ENCODE data around the gene PITPNM3.
A peak's percentile ranks its signal among the peaks of the same experiment; 100 is the strongest.
"Not testable (repeated sequence)": the region's sequence is repeated elsewhere in the genome, so short reads cannot be mapped to it uniquely, and the experiment has no call there.

Gene PITPNM3

GRCh38 chr17:6556121-6557039, at the start of gene PITPNM3:
Gene PITPNM3 (minus strand): TSS chr17:6556555. CDS start chr17:6556406, 149 bp downstream.
- DNase-seq = no peak

- DNase-seq = no peak
Observed at GRCh38 chr17:6605142-6605541, 48.8 kb upstream of the PITPNM3 start.

GRCh38 chr17:6603744-6604325, 47.5 kb upstream of the PITPNM3 start:
- DNase-seq = no peak

GRCh38 chr17:6602141-6602540, 45.8 kb upstream of the PITPNM3 start:
- DNase-seq = no peak

- no peak for DNase-seq
Observed at GRCh38 chr17:6599364-6599763, 43.0 kb upstream of the PITPNM3 start.

GRCh38 chr17:6597727-6598126, 41.4 kb upstream of the PITPNM3 start:
- DNase-seq = no peak

- DNase-seq = no peak
Observed at GRCh38 chr17:6596941-6597340, 40.6 kb upstream of the PITPNM3 start.

GRCh38 chr17:6596511-6596910, 40.2 kb upstream of the PITPNM3 start:
- no peak for DNase-seq

GRCh38 chr17:6596081-6596480, 39.7 kb upstream of the PITPNM3 start:
- DNase-seq = no peak

GRCh38 chr17:6593371-6593770, 37.0 kb upstream of the PITPNM3 start:
- not testable (repeated sequence) for DNase-seq

- peak; percentile 37 for DNase-seq
Observed at GRCh38 chr17:6592173-6592572, 35.8 kb upstream of the PITPNM3 start.

GRCh38 chr17:6591599-6592158, 35.3 kb upstream of the PITPNM3 start:
- peak; percentile 87 for DNase-seq

GRCh38 chr17:6589266-6589946, 33.1 kb upstream of the PITPNM3 start:
- peak; percentile 48 for DNase-seq

- DNase-seq = no peak
Observed at GRCh38 chr17:6588165-6588564, 31.8 kb upstream of the PITPNM3 start.

GRCh38 chr17:6587310-6587709, 31.0 kb upstream of the PITPNM3 start:
- no peak for DNase-seq

- no peak for DNase-seq
Observed at GRCh38 chr17:6583411-6583810, 27.1 kb upstream of the PITPNM3 start.

- no peak for DNase-seq
Observed at GRCh38 chr17:6580625-6581024, 24.3 kb upstream of the PITPNM3 start.

GRCh38 chr17:6578491-6578890, 22.1 kb upstream of the PITPNM3 start:
- no peak for DNase-seq

- DNase-seq = no peak
Observed at GRCh38 chr17:6577686-6578263, 21.4 kb upstream of the PITPNM3 start.

- DNase-seq = no peak
Observed at GRCh38 chr17:6576038-6576785, 19.9 kb upstream of the PITPNM3 start.

GRCh38 chr17:6575596-6575988, 19.2 kb upstream of the PITPNM3 start:
- no peak for DNase-seq

Measured in fibroblast of skin of right quadriceps (primary cell).